ENCODE measurements around the gene ALK. TPM values are rescaled to one million over a fixed set of nuclear protein-coding genes. Genes with fewer than 3 reads are reported as not detected.

The ALK gene
- total RNA-seq, 1 donor from 2014 or later = 0.14 TPM

DNA sequence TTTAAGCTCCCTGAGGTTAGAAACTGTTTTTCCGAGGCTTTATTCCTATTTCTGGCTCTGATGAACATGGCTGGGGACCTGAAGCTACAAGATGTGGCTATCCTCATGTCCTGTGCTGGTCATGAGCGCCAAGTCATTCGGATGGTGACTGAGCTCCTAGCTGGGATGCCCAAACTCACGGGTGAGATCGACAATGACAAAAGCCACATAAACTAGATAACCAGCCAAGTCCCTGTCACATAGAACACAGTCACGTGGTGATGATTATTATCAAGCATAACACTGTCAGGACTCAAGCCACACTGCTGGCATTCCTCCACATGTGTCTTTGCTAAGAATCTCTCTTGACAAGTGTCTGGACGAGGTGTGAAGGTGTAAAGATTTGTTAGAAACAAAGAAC, 531.2 kb downstream of the ALK start:
- no peak for DNase-seq
- H3K27ac ChIP-seq (replicated peaks) = no peak overlapping the region
- H3K4me1 ChIP-seq = peaks cover 11% of the 10 kb centered on the region
- H3K36me3 ChIP-seq = no peaks in the 10 kb centered on the region
- TF ChIP-seq, protein P1, sequence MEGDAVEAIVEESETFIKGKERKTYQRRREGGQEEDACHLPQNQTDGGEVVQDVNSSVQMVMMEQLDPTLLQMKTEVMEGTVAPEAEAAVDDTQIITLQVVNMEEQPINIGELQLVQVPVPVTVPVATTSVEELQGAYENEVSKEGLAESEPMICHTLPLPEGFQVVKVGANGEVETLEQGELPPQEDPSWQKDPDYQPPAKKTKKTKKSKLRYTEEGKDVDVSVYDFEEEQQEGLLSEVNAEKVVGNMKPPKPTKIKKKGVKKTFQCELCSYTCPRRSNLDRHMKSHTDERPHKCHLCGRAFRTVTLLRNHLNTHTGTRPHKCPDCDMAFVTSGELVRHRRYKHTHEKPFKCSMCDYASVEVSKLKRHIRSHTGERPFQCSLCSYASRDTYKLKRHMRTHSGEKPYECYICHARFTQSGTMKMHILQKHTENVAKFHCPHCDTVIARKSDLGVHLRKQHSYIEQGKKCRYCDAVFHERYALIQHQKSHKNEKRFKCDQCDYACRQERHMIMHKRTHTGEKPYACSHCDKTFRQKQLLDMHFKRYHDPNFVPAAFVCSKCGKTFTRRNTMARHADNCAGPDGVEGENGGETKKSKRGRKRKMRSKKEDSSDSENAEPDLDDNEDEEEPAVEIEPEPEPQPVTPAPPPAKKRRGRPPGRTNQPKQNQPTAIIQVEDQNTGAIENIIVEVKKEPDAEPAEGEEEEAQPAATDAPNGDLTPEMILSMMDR (IDR thresholded peaks at IDR 0.05; ENCODE audit: borderline replicate concordance) = no peak
- H3K27me3 ChIP-seq (ENCODE audit: low read depth) = peaks cover 11% of the 10 kb centered on the region
- no peaks in the 10 kb centered on the region for H3K9me3 ChIP-seq (replicated peaks)
- intact Hi-C loops (cut with micrococcal nuclease) = no loop called here
- no peak overlapping the region for H3K4me3 ChIP-seq

DNA sequence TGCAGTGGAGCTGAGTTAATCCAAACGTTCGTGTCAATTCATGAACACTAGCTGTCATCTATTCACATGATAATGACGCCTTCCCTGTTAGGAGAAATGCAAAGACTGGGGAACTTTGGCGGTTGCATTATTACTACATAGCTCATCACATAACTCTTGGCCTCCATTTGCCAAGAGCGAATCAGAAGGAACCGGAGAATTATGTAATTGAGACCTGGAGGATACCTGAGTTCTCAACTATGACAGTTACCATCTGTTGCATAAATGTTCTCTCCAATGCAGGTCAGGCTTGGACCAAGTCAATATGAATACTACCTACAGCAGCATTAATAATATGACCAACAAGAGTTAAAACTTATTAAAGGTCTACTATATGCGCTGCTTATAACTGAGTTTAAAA, 531.7 kb downstream of the ALK start:
- Histone ChIP-seq H3K27ac (replicated peaks) (no peak overlapping the region), H3K9me3 (replicated peaks) (no peaks in the 10 kb centered on the region), H3K4me3 (no peak overlapping the region), H3K4me1 (peaks cover 11% of the 10 kb centered on the region), H3K36me3 (no peaks in the 10 kb centered on the region), H3K27me3 (ENCODE audit: low read depth) (peaks cover 6% of the 10 kb centered on the region)
- DNase-seq = no peak
- TF ChIP-seq, protein P1 (IDR thresholded peaks at IDR 0.05; ENCODE audit: borderline replicate concordance) = no peak
- intact Hi-C loops (cut with micrococcal nuclease) = no loop called here

DNA sequence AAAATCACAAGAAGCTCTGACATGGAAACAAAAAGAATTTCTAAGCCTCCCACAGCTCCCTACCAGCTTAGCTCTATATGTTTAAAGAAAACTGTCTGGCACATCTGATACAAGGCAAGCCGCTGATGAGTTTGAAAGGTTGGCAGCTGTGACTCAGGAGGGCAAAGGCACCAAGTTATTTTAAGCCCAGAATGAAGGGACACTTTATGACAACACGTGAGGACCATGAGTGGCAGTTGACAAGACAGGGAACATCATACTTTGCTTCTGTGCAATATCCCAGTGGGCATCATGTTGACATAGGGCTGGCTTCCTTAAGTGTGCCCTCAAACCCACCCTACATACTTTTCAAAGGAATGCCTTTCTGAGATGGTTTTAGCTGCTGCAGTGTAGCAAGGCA, 533.3 kb downstream of the ALK start:
- no peaks in the 10 kb centered on the region for H3K27me3 ChIP-seq (ENCODE audit: low read depth)
- intact Hi-C loops (cut with micrococcal nuclease) = no loop called here
- no peak for DNase-seq

DNA sequence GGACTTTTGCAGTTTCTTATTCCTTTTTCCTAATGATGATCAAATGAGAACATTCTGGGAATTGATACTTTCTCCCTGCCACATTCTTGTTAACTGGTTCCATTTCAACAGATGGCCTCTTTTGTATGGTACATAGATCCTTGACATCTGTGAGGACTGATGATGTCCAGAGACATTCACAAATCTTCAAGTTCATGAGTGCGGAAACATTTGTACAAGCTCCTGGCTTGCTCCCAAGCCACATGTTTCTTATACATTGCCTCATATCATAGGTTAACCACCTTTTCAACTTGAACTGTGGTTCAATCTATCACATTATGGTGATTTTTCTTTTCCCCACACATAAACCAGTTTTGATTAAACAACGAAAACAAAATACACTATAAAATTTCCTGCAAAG, 538.9 kb downstream of the ALK start:
- Histone ChIP-seq H3K4me3 (no peak overlapping the region), H3K27ac (replicated peaks) (no peak overlapping the region), H3K27me3 (ENCODE audit: low read depth) (peaks cover 21% of the 10 kb centered on the region), H3K9me3 (replicated peaks) (no peaks in the 10 kb centered on the region), H3K4me1 (no peaks in the 10 kb centered on the region), H3K36me3 (no peaks in the 10 kb centered on the region)
- intact Hi-C loops (cut with micrococcal nuclease) = no loop called here
- DNase-seq = no peak
- TF ChIP-seq, protein P1 (IDR thresholded peaks at IDR 0.05; ENCODE audit: borderline replicate concordance) = no peak

More for the DNA sequence above, 533.3 kb downstream of the ALK start:
- no peak overlapping the region for H3K4me3 ChIP-seq
- H3K27ac ChIP-seq (replicated peaks) = no peak overlapping the region
- TF ChIP-seq, protein P1 (IDR thresholded peaks at IDR 0.05; ENCODE audit: borderline replicate concordance) = no peak
- H3K36me3 ChIP-seq = no peaks in the 10 kb centered on the region
- no peaks in the 10 kb centered on the region for H3K9me3 ChIP-seq (replicated peaks)
- peaks cover 11% of the 10 kb centered on the region for H3K4me1 ChIP-seq

DNA sequence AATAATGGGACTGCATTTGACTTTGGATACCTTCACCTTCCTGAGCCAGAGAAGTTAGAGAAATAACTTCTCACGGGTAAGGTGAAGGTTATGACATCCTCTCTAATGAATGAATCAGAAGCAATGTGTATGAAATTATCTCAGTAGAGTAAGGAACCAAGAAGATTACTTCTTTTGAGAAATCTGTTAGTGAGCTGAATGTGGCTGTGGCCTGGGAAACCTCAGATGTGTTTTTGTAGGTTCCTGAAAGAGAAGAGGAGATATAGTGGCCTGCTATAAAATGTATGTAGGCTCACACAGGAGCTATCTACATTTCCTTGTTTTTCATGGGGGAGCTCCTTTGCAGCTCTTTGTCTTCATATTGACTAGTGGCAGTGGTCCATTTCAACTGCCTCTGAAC, 543.6 kb downstream of the ALK start:
- intact Hi-C loops (cut with micrococcal nuclease) = no loop called here
- H3K4me3 ChIP-seq = no peak overlapping the region
- TF ChIP-seq, protein P1 (IDR thresholded peaks at IDR 0.05; ENCODE audit: borderline replicate concordance) = no peak
- H3K4me1 ChIP-seq = no peaks in the 10 kb centered on the region
- peaks cover 34% of the 10 kb centered on the region for H3K27me3 ChIP-seq (ENCODE audit: low read depth)
- DNase-seq = no peak
- no peak overlapping the region for H3K27ac ChIP-seq (replicated peaks)
- no peaks in the 10 kb centered on the region for H3K36me3 ChIP-seq
- no peaks in the 10 kb centered on the region for H3K9me3 ChIP-seq (replicated peaks)

DNA sequence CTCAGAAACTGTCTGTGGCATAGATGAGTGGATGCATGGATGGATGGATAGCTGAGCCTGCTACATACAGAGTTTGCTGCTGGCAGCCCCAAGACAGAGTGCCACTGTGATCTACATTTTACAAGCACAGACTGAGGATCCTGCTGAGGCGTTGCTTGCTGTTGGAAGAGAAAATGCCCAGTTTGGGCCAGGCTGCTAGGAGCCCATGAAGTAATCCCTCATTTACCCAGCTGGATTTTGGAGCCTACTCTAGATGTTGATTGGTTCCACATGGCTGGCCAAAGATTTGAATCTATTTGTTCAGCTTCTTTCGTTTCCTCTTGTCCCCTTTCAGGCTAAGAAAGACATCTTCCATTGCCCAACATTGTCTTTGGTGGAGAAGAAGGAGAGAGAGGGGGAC, 544.8 kb downstream of the ALK start:
- TF ChIP-seq, protein P1 (IDR thresholded peaks at IDR 0.05; ENCODE audit: borderline replicate concordance) = no peak
- Histone ChIP-seq H3K4me1 (no peaks in the 10 kb centered on the region), H3K9me3 (replicated peaks) (no peaks in the 10 kb centered on the region), H3K27me3 (ENCODE audit: low read depth) (peaks cover 45% of the 10 kb centered on the region), H3K4me3 (no peak overlapping the region), H3K27ac (replicated peaks) (no peak overlapping the region), H3K36me3 (no peaks in the 10 kb centered on the region)
- intact Hi-C loops (cut with micrococcal nuclease) = no loop called here
- DNase-seq = no peak

Data from left ventricle myocardium inferior (tissue), 1 donor.